Activated CD8-positive, alpha-beta memory T cell treated with anti-CD3 and anti-CD28 coated beads for 24 hours (primary cell): ENCODE results near the gene NKX3-2.
A peak's percentile ranks its signal among the peaks of the same experiment; 100 is the strongest.
"Not testable (repeated sequence)": the region's sequence is repeated elsewhere in the genome, so short reads cannot be mapped to it uniquely, and the experiment has no call there.

Experiments
- DNase-seq: peaks from one replicate; pipeline ENCODE4 v3.0.0-alpha.2; 2020

Gene NKX3-2

DNA sequence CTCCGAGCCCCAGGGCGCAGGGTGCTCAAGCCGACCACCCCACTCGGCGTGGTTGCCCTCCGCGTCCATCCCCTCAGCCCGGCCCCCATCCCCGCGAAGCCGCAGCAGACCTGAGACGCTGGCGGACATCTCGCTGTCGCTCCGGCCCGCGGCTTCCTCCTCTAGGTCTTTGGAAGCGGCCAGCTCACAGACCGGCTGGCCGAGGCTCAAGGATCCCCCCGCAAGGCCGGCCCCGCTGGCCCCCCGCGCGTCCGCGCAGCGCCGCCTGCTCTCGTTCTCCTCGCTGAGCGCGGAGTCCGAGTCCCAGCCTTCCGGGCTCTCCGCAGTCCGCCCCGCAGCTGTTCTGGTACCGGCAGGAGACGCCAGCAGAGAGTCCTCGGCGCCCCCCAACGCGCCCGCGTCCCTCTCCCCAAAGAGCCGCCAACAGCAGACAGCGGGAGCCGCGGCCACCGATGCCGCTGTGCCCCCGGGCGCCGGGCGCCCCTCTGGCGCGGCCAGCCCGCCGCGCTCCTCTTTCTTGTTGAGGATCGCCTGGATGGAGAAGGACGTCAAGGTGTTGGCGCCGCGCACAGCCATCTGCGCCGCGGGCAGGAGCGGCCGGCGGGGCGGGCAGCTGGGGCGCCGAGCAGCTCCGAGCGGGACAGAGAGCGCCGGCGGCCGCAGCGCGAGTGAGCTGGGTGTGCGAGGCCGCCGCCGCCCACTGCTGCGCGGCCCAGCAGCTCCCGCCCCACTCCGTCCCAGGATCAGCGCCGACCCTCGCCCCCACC lies at the start of gene NKX3-2:
Gene NKX3-2 (minus strand): TSS at position 670 of the 767 bp plus-strand sequence. CDS start 94 bp downstream, at position 576.
- DNase-seq = peak; percentile 62

DNA sequence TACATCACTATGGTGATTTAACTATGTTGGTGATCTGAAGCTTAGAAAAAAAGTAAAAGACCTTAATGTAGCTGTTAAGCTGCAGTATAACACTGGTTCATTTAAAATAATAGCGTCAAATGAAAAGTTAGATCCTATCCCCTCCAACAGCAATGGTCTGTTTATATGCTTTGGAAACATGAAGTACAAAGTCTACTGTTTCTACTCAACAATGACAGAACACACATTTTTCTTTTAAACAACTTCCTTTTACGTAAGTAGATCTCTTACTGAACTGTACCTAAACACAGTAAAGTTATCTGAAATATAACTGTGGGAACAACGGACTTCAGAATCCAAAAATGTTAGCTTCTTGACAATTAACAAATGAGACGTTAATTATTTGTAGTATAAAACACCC lies 47.9 kb upstream of the NKX3-2 start:
- no peak for DNase-seq

DNA sequence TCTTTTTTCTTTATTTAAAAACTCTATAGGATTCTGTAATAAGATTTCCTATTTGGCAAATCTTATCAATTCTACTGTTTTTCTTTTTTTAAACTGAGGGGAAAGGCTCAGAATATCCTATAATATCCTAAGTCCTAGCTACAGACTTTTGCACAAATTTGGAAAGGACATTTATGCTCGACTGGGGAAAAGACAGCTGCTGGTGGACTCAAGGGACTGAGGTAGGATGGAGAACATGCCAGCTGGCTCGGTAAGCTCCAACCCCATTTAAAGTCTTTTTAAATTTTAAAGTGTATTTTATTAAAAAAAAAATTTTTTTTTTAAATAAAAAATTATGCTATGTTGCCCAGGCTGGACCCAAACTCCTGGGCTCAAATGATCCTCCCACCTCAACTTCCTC lies 46.5 kb upstream of the NKX3-2 start:
- DNase-seq = no peak

DNA sequence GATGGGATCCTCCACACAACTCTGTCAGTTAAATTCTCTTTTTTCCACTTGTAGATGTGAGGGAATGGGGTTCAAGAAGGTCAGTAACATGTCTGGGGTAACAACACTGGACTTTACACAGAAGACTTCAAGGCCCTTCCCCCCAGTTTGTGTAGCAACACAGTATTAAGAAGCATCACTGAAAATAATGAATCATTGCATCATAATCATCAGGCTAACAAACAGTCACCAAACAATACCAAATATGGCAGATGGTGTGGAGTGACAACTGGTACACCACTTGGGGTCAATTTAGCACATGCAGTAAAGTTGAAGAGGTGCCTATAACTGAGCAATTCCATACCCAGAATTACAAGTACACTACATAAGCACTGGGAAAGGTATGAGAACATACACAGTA lies 44.6 kb upstream of the NKX3-2 start:
- no peak for DNase-seq

DNA sequence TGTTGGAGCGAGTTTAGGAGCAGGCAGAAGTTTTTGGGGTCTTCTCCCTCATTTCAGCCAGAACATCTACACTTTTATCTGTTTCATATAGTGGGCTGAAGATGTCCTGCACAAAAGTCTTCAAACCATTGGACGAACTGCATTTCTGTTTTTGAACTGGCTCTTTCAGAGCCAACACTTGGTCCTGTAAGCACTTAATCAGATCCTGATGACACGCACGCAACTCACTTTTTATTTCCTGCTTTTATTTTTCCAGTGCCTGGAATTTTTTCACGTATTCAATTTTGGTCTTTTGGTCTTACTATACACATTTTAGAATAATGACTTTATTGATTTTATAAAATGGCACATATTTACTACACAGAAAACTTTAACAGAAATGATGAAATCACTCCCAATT lies 40.2 kb upstream of the NKX3-2 start:
- DNase-seq = no peak

DNA sequence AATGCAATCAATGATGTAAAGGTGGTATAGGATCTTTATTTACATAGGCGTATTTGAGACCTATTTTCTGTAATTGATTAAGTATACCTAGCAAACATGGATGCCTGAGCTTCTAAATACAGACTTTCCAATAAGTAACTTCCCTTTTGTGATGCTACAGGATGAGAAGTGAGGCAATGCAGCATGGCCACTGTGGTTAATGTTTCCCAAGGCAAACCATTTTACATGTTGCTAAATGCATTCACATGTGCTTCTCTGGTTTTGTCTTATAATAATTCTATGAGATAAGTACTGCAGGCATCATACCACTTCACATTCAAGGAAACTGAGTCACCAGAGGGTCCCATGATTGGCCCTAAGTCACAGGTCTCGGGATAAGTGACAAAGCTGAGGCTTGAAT lies 35.7 kb upstream of the NKX3-2 start:
- no peak for DNase-seq

DNA sequence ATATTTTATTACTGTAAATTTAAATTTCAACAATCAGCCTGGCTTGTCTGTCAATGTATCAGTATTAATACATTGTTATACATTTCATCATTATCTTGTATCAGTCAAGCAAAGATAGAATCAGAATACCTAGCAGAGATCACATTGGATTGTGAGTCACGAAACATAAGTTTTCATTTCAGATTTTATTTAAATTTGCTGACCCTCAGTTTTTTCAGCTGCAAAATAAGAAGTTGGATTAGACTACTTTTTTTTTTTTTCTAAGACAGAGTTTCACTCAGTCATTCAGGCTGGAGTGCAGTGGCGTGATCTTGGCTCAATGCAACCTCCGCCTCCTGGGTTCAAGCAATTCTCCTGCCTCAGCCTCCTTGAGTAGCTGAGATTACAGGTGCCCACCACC lies 33.4 kb upstream of the NKX3-2 start:
- no peak for DNase-seq

DNA sequence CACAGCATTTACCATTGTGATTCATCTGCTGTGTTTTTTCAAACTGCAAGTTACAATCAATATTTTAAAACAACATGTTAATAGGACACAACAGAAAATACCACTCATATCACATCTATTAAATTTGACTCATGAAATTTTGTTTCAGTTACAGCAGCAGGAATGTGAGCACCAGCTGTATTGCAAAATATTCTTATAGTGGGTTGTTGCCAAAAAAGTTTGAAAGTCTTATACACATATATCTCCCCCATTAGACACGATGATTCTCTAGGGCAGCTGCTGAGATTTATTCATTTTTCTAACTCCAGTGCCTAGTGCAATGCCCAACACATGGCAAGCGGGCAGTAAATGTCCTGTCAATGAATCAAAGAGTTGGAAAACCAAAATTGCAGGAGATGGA lies 26.6 kb upstream of the NKX3-2 start:
- no peak for DNase-seq

DNA sequence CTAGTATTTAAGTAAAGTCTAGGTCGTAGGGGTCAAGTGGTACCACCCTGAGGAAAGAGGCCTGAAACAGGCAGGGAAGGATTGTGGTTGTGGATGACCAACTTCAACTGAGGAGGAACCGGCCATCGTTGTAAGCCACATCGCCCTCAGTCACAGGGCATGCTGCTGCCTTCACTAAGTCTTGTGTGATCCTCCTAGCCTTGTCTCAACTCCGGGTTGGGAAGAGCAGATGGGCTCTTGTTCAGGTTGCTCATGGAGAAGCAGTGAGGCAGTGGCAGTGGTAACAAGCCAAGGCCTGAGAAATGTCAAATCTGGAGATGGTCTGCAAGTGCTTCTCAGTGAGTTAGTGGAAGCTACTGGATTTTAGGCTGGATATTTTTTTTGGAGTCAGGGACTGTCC lies 22.8 kb upstream of the NKX3-2 start:
- no peak for DNase-seq

DNA sequence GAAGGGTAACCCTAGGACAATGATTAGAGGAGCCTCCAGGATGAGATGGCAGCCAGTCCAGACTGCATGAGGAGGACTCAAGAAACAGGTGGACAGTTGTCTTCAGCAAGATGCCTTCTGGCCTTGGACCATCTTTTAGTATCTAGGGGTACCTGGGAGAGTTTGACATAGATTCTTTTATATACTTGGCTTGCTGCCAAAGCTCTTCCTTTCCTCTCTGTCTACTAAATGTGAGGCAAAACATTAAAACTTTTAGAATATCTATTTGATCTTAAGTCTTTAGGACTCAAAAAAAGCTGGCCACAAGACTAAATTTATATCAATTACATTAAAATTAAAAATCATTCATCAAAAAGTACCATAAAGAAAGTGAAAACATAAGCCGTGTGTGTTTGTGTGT lies 18.6 kb upstream of the NKX3-2 start:
- DNase-seq = no peak

DNA sequence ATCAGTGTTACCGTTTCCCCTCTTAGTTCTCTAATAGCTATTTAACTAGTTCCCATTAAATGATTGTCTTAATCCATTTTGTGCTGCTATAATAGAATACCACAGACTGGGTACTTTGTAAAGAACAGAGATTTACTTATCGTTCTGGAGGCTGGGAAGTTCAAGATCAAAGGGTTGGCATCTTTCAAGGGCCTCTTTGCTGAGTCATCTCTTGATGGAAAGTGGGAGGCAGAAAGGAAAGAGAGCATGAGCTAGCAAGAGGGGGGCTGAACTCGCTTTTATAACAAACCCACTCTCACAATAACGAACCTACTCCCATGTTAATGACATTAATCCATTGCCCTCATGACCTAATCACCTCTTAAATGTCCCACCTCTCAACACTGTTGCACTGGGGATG lies 17.4 kb upstream of the NKX3-2 start:
- DNase-seq = no peak

DNA sequence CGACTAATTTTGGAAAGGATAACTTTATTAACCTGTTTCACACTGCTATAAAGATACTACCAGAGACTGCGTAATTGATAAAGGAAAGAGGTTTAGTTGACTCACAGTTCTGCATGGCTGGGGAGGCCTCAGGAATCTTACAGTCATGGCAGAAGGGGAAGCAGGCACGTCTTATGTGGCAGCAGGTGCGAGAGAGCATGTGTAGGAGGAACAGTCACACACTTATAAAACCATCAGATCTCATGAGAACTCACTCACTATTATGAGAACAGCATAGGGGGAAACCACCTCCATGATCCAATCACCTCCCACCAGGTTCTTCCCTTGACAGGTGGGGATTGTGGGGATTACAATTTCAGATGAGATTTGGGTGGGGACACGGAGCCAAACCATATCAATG lies 15.8 kb upstream of the NKX3-2 start:
- not testable (repeated sequence) for DNase-seq

DNA sequence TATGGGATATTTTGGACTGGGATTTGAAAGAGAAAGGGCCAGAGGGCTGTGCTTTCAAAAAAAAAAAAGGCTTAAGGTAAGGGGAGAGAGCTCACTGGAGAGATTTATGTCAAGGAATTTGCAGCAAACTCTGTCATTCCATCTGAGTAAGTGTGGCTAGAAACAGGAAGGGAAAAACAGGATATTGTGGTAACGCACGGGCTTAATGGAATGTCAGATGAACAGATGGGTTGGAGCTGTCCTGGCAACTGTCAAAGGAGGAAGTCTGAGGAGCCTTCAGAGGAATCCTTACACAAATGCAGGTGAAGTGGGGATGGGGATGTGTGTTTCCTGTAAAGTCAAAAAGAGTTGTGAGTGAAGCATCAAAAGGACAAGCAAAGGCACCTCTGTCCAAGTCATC lies 15.1 kb upstream of the NKX3-2 start:
- DNase-seq = no peak

DNA sequence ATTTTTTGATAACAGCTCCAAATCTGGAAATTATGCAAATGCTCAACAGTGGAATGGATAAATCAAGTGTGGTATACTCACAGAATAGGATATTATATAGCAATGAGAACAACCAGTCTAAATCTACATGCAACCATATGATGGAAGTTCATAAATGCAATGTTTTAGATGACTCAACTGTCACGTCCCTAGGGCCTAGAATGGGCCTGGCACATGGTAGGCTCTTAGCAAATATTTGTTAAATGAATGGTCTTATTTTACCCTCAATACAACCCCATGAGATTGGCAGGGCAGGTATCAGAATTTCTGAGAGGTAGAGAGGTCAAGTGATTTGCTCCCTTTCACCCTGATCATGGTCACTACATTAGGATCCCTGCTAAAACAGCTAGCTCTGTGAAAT lies 14.6 kb upstream of the NKX3-2 start:
- DNase-seq = no peak

DNA sequence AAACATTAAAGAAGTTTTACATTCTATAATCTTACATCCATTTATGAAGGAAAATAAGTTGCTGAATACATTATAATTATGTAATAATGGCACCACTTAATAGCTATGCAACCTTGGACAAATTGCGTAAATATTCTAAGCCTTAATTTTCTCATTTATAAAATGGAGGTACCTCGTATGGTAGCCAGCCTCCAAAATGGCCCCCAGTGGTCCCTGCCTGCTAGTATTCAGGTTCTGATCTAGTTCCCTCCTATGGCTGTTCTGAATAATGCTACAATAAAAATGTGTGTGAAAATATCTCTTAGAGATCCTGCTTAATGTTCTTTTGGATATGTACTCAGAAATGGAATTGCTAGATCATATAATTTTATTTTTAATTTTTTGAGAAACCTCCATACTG lies 11.0 kb upstream of the NKX3-2 start:
- no peak for DNase-seq

DNA sequence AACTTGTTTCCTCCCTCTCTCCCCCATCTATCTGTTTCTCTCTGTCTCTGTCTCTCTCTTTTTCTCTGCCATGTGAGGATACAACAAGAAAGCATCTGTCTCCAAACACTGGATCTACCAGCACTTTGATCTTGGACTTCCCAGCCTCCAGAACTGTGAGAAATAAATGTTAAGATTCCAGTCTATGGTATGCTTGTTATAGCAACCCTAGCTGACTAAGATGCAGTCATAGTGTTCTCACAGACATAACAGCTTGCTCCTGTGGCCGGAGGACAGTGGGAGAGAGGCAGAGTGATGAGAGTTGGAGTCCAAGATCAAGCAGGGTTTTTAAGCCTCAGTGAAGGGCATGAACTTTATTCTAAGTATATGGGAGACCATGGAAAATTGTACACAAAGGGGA lies 8.8 kb upstream of the NKX3-2 start:
- DNase-seq = no peak

DNA sequence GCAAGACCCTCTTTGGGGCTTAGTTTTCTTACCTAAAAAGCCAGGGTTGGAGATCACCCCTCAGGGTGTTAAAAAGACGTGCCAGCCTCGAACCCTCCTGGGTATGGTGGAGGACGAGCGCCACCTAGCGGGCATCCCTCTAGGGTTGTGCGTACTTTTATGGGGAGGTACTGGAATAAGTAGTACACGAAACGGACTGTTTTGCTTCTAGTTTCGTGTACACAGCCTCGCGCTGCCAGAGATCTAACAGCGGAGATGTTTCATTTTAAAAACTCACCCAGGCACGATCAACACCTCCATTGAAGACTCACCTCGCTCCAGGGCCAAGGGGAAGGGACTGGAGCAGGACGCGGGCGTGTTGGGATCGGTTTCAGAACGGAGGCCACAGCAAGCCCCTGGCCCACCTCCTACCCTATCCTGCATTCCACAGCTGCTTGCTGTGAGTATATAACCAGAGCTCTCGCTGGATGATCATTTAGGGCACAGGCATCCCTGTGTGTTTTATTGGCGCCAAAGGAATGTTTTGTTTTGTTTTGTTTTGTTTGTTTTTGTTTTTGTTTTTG lies 4.8 kb upstream of the NKX3-2 start:
- DNase-seq = peak; percentile 97

DNA sequence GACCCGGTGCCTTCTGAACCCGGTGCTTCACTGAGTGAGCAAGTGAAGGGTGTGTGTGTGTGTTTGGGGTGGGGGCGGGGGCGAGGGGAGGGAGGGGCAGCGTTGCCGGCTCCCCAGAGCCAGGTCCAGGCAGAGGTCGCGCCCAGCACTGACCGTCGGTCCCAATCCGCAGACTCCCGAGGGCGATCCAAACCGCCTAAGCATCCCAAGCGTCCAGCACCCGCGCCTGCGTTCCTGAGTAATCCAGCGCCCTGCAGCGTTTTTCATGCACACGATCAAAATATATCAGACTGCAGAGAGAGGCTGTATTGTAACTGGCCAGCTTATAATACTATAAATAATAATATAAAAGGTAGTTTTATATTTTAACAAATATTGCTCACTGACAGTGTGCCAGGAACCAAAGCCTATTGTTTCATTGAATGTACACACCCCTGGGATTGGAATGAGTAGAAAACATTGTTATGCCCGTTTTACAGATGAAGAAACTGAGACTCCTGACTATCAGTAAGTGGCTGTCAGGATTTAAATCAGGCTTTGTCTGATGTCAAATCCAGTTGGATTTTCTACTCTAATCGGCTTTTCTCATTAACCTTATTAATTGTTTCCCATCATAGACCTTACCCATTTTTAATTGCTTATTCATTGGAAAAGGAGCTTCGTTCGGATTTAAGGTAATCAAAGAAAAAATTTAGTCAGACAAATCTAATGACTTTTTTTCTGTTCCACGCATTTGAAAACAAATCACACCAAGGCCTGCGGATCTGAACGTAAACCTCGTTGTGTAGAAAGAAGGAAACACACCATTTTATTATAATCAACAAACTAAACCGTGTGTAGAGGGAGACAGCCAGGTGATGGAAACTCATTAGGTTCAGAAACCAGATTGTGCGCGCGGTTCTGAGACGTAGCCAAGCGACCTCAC lies 4.0 kb upstream of the NKX3-2 start:
- no peak for DNase-seq

DNA sequence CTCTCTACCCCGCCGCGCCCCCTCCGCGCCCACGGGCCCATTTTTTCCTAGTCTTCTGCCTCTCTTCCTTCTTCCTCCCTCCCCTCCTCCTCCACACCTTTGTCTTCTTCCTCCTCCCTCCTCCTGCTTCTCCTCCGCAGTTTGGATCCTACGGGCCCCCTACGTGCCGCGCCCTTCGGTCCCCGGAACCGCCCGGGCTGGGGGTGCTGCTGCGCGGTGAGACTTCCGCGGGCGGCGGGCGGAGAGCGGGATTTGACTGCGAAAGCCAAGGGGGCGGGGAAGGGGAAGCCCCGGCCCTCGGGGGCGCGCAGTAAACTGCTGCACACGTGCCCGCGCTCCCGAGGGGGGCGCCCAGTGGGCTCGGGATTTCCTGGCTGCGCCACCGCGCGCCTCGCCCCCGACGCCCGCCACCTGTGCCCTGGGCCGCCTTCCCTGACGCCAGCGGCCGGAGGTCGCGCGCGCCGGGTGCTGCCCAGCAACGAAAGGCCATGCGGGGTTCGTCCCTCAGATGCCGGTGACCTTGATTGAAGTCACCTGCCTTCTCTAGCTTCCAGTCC lies 3.3 kb upstream of the NKX3-2 start:
- peak; percentile 67 for DNase-seq

DNA sequence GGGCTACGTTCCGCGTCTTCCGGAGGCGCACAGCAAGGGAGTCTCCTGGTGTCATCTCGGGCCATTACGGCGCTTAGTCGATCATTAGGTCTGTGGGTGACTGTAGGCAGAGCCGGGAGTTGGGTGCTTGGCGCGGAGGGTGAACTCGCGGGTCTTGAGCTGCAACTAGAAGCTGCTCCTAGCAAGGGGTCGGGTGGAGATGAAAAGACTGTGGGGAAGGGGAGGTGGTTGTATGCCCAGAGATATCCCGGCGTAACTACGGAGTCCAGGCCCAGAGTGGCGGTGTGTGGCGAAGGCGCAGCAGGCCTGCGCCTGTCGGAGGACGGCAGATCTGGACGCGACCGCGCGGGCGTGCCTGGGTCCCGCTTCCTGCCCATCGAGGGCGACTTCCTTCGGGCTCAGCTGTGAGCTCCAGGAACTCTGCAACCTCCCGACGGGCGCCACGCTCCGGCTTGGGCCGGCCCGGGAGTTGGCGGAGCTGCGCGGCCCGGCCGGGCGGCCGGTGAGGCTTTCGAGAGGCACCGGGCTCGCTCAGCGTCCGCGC lies 2.7 kb upstream of the NKX3-2 start:
- DNase-seq = no peak

DNA sequence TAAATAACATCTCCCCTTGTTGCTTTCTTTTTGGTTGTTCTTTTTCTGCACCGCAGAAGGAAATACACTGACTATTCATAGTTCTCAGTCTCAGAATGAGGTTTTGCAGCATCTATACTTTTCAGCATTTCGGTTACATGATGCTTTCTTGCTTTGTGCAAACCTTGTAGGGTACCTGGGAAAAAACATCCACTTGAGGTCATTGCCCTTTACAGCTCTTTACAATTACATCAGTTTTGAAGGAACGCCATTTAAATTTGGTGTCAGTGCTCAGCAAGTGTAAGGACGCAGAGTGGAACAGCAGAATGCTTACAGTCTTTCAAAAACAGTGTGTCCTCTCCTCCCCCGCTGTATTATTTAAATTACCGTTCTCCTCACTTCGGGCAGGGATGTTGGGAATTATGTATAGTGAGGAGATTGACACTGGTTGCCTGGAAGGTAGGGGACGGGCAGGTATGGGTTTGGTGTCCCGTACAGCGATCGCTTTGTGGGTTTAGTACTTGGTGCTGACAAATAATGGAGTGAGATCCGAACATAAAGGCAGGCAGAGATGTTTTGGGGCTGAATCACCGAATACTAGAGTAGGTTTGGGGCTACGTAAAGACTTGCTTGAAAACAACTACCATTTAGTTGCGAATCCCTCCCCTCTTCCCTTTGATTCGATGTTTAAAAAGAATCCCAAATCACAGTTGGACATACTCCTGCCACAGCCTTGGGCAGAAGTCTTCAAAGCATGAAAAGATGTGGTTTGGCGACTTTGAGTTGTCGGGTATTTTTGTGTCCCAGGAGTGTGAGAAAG lies 2.0 kb upstream of the NKX3-2 start:
- no peak for DNase-seq

DNA sequence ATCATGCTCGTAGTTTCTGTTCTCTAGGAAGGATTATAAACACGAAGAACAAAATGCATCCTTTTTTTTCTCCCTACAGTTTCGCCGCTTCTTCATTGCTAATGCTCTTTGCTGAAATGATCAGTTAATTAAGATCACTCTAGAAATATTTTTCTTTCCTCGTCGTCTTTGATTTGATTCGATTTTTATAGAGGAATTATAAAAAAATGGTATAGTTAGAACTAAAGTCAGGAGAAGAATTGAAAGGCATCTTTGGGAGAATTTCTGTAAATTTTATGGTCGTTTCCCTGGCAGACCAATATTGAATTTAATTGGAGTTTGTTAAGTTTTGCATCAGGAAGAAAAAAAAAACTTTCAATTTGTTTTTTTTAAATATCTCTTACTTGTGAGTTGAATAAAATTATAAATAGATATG lies 1.1 kb upstream of the NKX3-2 start:
- DNase-seq = no peak
